Tibial nerve (tissue), 3 donors: ENCODE data around the gene MEX3D.

Source experiments
- CTCF ChIP-seq, 5 experiments: fragments of 200-600 bp in 3 of 5; fragments of 450-650 bp in 2 of 5; sonication (generic) in 3 of 5; IDR thresholded peaks; one replicate each; pipeline ENCODE4 v1.5.1; 2016 to 2019; ENCODE audit warnings: antibody characterized with exemption in 5 of 5, mild to moderate bottlenecking in 3 of 5, moderate library complexity in 2 of 5
- POLR2A ChIP-seq, 2 donors: fragments of 450-650 bp; IDR thresholded peaks; one replicate each; pipeline ENCODE4 v1.6.1; 2017; ENCODE audit warnings: antibody characterized with exemption in 2 of 2, mild to moderate bottlenecking in 2 of 2, moderate library complexity in 2 of 2

- TF ChIP-seq POLR2A (IDR thresholded peaks at IDR 0.05) (no peak), CTCF (IDR thresholded peaks at IDR 0.05) (no peak)
Observed at GRCh38 chr19:1505012-1505411, 63.1 kb downstream of the MEX3D start.
